Activated naive CD4-positive, alpha-beta T cell treated with anti-CD3 and anti-CD28 coated beads for 36 hours (primary cell): Measurements from ENCODE around the gene SSR4. TPM values are rescaled to one million over a fixed set of nuclear protein-coding genes. Genes with fewer than 3 reads are reported as not detected.
"Not testable (repeated sequence)": the region's sequence is repeated elsewhere in the genome, so short reads cannot be mapped to it uniquely, and the experiment has no call there.

Experiments used
- CTCF ChIA-PET: fragments of 350-600 bp; sonication (Branson Sonifier 250); formaldehyde crosslinking; loops from one replicate; lab custom pipeline; 2021; ENCODE audit warnings: antibody characterized with exemption; lab: Charles Lee
- DNase-seq: peaks from one replicate; pipeline ENCODE4 v3.0.0-alpha.2; 2020
- H3K27ac Mint-ChIP-seq: one replicate; pipeline ENCODE4 v1.8.0; 2021; ENCODE audit warnings: mild to moderate bottlenecking, mixed read lengths
- H3K27me3 Mint-ChIP-seq: one replicate; pipeline ENCODE4 v1.8.0; 2021; ENCODE audit warnings: low read depth, mixed read lengths
- H3K36me3 Mint-ChIP-seq: one replicate; pipeline ENCODE4 v1.8.0; 2021; ENCODE audit warnings: low read depth, mixed read lengths
- H3K4me1 Mint-ChIP-seq: one replicate; pipeline ENCODE4 v1.8.0; 2021; ENCODE audit warnings: low read depth, mixed read lengths
- H3K4me3 Mint-ChIP-seq: one replicate; pipeline ENCODE4 v1.8.0; 2021; ENCODE audit warnings: mild to moderate bottlenecking, moderate library complexity, mixed read lengths
- H3K9me3 Mint-ChIP-seq: one replicate; pipeline ENCODE4 v1.8.0; 2021; ENCODE audit warnings: mixed read lengths
- intact Hi-C: fragments of 100-400 bp; cut with micrococcal nuclease; formaldehyde crosslinking; loops from one replicate; pipeline ENCODE4 v1.15.1; 2023
- total RNA-seq, 2 experiments: library from RNA; stranded (reverse); gene quantifications; one replicate each; pipeline ENCODE4 v1.2.3, GENCODE V29; 2021

Gene SSR4
- 100 to 1,000 TPM; 148 to 152 TPM for total RNA-seq

GRCh38 chrX:153794018-153794896 lies at the start of gene SSR4, which contains the start of gene IDH3G:
TSS of gene SSR4 (plus strand) at chrX:153794668. CDS start at chrX:153794688, 20 bp downstream.
TSS of gene IDH3G (minus strand) at chrX:153794375. CDS start at chrX:153794326, 49 bp downstream.
- DNase-seq = peak; percentile 94
- Mint-ChIP-seq H3K36me3 (peaks cover 12% of the 10 kb centered on the region), H3K27ac (peak within 1 kb of the TSS; percentile 87), H3K9me3 (no peaks in the 10 kb centered on the region), H3K27me3 (no peaks in the 10 kb centered on the region), H3K4me3 (peak within 1 kb of the TSS; percentile 94), H3K4me1 (peaks cover 29% of the 10 kb centered on the region)
- intact Hi-C loops = loop anchor here (1.0 to 2.0 kb wide), 7 partner anchors 25 to 324 kb away; partner anchors contain the start of genes ABCD1, BCAP31, CCNQ and HAUS7
- CTCF ChIA-PET = no interaction called here

- H3K4me1 Mint-ChIP-seq = peaks cover 12% of the 10 kb centered on the region
- H3K4me3 Mint-ChIP-seq, DNase-seq, H3K27ac Mint-ChIP-seq, CTCF ChIA-PET, intact Hi-C loops, H3K9me3 Mint-ChIP-seq, H3K27me3 Mint-ChIP-seq, H3K36me3 Mint-ChIP-seq: not testable (repeated sequence)
Measured at GRCh38 chrX:153745067-153745433, 49.4 kb upstream of the SSR4 start.

DNA sequence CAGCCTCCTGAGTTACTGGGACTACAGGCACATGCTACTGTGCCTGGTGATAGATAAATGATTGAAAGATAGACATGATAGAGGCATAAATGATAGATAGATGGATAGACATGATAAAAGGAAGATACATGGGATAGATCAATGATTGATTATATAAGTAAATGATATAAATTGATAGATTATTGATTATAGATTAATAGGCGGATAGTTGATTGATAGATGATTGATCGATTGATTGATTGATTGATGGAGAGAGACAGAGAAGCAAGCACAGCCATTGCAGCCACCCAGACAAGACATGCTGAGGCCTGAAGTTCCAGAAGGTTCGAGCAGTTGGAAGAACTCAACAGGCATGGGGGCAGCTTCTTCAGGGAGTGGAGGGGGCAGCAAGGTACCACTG lies 48.1 kb upstream of the SSR4 start:
- Mint-ChIP-seq H3K36me3 (no peaks in the 10 kb centered on the region), H3K9me3 (no peaks in the 10 kb centered on the region), H3K27me3 (peaks cover 6% of the 10 kb centered on the region), H3K4me3 (no peak overlapping the region), H3K4me1 (peaks cover 4% of the 10 kb centered on the region), H3K27ac (no peak overlapping the region)
- CTCF ChIA-PET = no interaction called here
- intact Hi-C loops = no loop called here
- DNase-seq = no peak

- CTCF ChIA-PET, H3K9me3 Mint-ChIP-seq: not testable (repeated sequence)
Measured at GRCh38 chrX:153746991-153747390, 47.5 kb upstream of the SSR4 start.

DNA sequence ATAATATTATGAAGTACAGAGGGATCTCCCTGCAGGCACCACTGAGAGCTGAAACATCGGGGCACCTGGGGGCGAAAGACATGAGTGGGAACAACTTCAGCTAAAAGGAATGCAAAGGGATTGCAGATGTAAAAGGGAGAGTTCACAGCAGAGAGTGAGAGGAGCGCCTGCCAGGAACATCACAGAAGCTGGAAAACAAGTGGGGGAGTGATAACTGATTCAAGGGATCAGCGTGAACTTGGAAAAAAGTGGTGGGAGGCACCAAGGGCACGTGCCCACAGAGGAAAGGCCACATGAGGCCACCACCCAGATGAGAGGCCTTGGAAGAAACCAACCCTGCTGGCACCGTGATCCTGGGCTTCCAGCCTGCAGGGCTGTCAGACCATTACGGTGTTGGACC lies 45.5 kb upstream of the SSR4 start:
- H3K27me3 Mint-ChIP-seq, intact Hi-C loops, H3K4me3 Mint-ChIP-seq, H3K27ac Mint-ChIP-seq, H3K9me3 Mint-ChIP-seq, DNase-seq, H3K36me3 Mint-ChIP-seq, H3K4me1 Mint-ChIP-seq, CTCF ChIA-PET: not testable (repeated sequence)

More at GRCh38 chrX:153746991-153747390, 47.5 kb upstream of the SSR4 start:
- H3K4me3 Mint-ChIP-seq, H3K27ac Mint-ChIP-seq, DNase-seq, H3K4me1 Mint-ChIP-seq, H3K27me3 Mint-ChIP-seq, H3K36me3 Mint-ChIP-seq, intact Hi-C loops: not testable (repeated sequence)

DNA sequence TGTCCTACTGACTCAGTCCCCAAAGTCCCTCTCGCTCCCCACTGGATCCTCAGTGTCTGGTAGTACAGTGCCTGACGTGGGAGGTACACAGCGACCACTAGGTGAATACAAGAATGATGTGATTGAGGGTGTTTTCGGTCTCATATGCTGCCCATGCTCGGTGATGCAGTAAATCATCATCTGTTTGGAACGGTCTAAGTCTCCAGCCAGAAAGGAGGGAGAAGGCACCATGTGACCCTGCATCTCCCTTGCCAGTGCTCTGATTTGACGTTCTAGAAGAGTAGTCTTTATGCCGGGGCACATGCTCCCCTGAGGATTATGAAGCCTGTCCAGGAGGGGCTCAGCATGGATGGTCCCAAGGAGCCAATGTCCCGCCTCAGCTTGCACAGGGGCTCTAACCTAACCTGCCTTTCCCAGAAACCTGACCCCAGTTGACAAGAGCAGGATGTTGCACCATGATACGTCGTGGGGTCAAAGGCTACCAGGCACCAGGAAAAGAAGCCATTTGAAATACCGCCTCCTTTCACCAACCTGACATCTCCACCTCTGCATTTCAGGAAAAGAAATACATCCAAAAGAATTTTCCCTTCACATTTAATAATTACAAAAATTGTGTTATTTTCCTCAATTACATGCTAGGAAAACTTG lies 44.2 kb upstream of the SSR4 start:
- no peaks in the 10 kb centered on the region for H3K27me3 Mint-ChIP-seq
- no peak overlapping the region for H3K4me3 Mint-ChIP-seq

DNA sequence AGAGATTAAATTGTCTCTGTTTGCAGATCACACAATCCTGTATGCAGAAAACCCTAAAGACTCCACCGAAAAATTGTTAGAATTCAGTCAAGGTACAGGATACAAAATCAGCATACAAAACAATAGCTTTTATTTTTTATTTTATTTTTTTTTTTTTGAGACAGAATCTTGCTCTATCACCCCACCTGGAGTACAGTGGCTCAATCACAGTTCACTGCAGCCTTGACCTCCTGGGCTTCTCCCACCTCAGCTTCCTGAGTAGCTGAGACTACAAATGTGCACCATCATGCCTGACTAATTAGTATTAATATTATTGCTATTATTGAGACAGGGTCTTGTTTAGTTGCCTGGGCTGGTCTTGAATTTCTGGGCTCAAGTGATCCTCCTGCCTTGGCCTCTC lies 39.3 kb upstream of the SSR4 start:
- CTCF ChIA-PET = interaction anchor here (0.6 kb wide), 1 partner anchor 8 kb away, joined by 3 read pairs; no protein-coding TSS in a partner anchor
- H3K27me3 Mint-ChIP-seq = no peaks in the 10 kb centered on the region
- no peak overlapping the region for H3K4me3 Mint-ChIP-seq
- intact Hi-C loops = loop anchor here (2.0 kb wide), 1 partner anchor 68 kb away; the partner anchor contains the start of gene SLC6A8
- no peaks in the 10 kb centered on the region for H3K4me1 Mint-ChIP-seq
- no peaks in the 10 kb centered on the region for H3K9me3 Mint-ChIP-seq
- H3K36me3 Mint-ChIP-seq = no peaks in the 10 kb centered on the region
- H3K27ac Mint-ChIP-seq = no peak overlapping the region
- no peak for DNase-seq

More for the DNA sequence above, 44.2 kb upstream of the SSR4 start:
- intact Hi-C loops = no loop called here
- CTCF ChIA-PET = no interaction called here
- Mint-ChIP-seq H3K27ac (no peak overlapping the region), H3K36me3 (no peaks in the 10 kb centered on the region), H3K9me3 (no peaks in the 10 kb centered on the region), H3K4me1 (no peaks in the 10 kb centered on the region)
- no peak for DNase-seq

DNA sequence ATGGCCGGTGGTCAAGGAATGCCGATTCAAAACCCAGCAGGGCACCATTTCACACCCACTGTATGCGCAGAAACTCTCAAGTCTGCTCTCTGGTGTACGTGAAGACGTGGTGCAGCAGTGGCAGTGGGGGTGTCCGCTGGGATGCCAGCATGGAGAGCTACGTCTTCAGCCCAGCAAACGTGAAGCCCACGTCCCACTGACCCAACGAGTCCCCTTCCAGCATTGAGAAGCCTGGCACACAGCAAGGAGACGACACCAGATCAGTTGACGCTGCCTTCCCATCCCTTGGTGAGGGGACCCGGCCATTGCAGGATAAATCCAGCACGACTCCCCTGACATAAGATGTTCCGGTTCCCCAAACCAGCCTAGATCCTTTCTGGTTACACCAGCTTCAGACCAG lies 32.6 kb upstream of the SSR4 start:
- intact Hi-C loops = no loop called here
- Mint-ChIP-seq H3K4me3 (no peak overlapping the region), H3K27ac (no peak overlapping the region), H3K36me3 (no peaks in the 10 kb centered on the region), H3K27me3 (no peaks in the 10 kb centered on the region), H3K9me3 (no peaks in the 10 kb centered on the region), H3K4me1 (peaks cover 5% of the 10 kb centered on the region)
- DNase-seq = no peak
- CTCF ChIA-PET = interaction anchor here (4.9 kb wide), 1 partner anchor 186 kb away, joined by 36 read pairs; no protein-coding TSS in a partner anchor

- CTCF ChIA-PET = interaction anchor here (0.7 to 4.9 kb wide), 6 partner anchors 162 to 731 kb away, joined by 3 to 36 read pairs (median 4); no protein-coding TSS in a partner anchor
- Mint-ChIP-seq H3K36me3 (no peaks in the 10 kb centered on the region), H3K4me3 (no peak overlapping the region), H3K27ac (no peak overlapping the region), H3K4me1 (peaks cover 6% of the 10 kb centered on the region), H3K27me3 (no peaks in the 10 kb centered on the region), H3K9me3 (no peaks in the 10 kb centered on the region)
- intact Hi-C loops = no loop called here
- no peak for DNase-seq
Measured at GRCh38 chrX:153762626-153763173, 31.8 kb upstream of the SSR4 start.

DNA sequence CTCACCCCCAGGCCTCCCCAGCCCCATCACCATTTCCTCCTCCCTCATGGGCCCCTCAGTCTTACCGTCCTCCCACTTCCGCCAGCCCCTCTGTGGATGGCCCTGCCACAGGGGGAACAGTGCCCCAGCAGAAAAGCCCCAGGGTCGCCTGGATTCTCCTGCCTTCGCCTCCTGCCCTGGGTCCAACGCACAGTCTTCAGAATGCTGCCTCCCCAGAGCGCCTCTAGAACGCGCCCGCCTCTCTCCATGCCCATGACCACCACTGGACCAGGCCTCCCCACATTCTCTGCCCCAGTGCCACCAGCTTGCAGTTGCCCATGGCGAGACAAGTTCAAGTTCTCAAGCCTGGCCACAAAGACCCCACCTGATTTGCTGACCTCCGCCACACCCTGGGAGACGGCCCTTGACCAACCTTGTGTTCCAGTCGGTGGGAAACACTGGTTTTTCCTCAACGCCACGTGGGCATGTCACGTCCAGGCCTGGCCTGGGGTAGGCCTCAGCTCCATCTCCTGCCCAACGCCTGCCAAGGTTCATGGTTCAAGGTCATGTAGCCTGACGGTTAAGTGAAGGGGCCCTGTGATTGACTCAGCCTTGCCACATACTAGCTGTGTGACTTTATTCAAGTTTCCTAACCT lies 31.1 kb upstream of the SSR4 start:
- Mint-ChIP-seq H3K9me3 (no peaks in the 10 kb centered on the region), H3K27me3 (no peaks in the 10 kb centered on the region), H3K36me3 (no peaks in the 10 kb centered on the region), H3K4me3 (no peak overlapping the region), H3K4me1 (peaks cover 6% of the 10 kb centered on the region), H3K27ac (no peak overlapping the region)
- CTCF ChIA-PET = interaction anchor here (0.6 to 4.9 kb wide), 11 partner anchors 8 to 732 kb away, joined by 3 to 36 read pairs (median 4); no protein-coding TSS in a partner anchor
- intact Hi-C loops = no loop called here
- DNase-seq = no peak

DNA sequence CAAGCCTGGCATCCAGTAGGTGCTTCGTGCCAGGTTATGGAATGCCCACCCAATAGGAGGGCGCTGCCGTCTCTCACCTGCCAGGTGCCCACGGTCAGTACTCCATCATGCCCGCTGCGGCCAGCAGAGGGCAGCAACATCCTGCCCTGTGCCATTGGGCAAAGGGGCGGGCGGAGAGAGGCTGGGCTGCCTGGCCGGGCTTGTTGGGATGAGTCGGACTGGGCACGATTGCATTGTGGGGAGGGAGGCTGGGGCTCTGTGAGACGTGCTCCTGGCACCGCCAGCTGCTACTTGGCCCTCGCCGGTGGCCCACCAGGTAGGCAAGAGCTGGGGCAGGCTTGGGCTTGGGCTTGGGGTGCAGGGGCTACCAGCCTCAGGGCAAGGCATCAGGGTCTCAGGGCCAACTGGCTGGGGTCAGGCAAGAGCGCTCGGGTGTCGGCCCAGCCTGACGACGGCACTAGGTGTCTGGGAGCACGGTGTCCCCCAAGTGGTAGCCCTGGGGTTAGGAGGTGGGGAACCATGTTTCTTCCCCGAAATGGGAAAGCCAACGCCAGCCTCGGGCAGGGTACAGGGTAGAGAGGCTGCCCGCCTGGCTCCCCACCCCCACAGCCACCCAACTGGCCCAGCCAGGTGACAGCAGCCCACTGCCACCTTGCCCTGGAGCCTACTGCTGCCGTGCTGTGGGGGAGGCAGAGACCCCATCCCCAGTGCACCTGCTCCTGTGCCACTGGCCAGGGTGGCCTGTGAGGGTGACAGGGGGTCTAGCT lies 30.3 kb upstream of the SSR4 start, which contains the start of gene PLXNB3:
TSS of gene PLXNB3 (plus strand) at position 261 of the 767 bp plus-strand sequence. CDS start 1,287 bp downstream, outside the sequence.
- H3K27ac Mint-ChIP-seq = no peak within 1 kb of the TSS
- peaks cover 6% of the 10 kb centered on the region for H3K4me1 Mint-ChIP-seq
- H3K36me3 Mint-ChIP-seq = no peaks in the 10 kb centered on the region
- DNase-seq = peak; percentile 82
- intact Hi-C loops = loop anchor here (1.0 kb wide), 4 partner anchors 30 to 189 kb away; partner anchors contain the start of genes IDH3G and SSR4
- no peaks in the 10 kb centered on the region for H3K9me3 Mint-ChIP-seq
- H3K4me3 Mint-ChIP-seq = no peak within 1 kb of the TSS
- CTCF ChIA-PET = interaction anchor here (0.6 to 4.9 kb wide), 9 partner anchors 9 to 392 kb away, joined by 3 to 36 read pairs (median 4); no protein-coding TSS in a partner anchor
- H3K27me3 Mint-ChIP-seq = no peaks in the 10 kb centered on the region
